Dermis blood vessel endothelial cell (primary cell): ENCODE data around the gene OGG1. TPM values are rescaled to one million over a fixed set of nuclear protein-coding genes. Genes with fewer than 3 reads are reported as not detected.
A peak's percentile ranks its signal among the peaks of the same experiment; 100 is the strongest.

Experiments
- DNase-seq: peaks from one replicate; pipeline ENCODE4 v3.0.0; 2010
- total RNA-seq: library from RNA; depleted of rRNA; stranded (reverse); fragments of >200 nt; gene quantifications from 2 replicates; pipeline ENCODE4 v1.2.3, GENCODE V29; 2014

The OGG1 gene
- 15.5 and 16.6 TPM in 2 replicates for total RNA-seq

GRCh38 chr3:9749645-9750555 lies at the start of gene OGG1:
OGG1 (plus strand) TSS chr3:9749952; CDS start chr3:9750287, 335 bp downstream.
- DNase-seq = peak; percentile 98

- DNase-seq = no peak
Observed at GRCh38 chr3:9700536-9700935, 49.2 kb upstream of the OGG1 start.

GRCh38 chr3:9701006-9701405 lies 48.7 kb upstream of the OGG1 start:
- no peak for DNase-seq

GRCh38 chr3:9701711-9702110 lies 48.0 kb upstream of the OGG1 start:
- DNase-seq = no peak

- no peak for DNase-seq
Observed at GRCh38 chr3:9703240-9703639, 46.5 kb upstream of the OGG1 start.

GRCh38 chr3:9703736-9704346 lies 45.9 kb upstream of the OGG1 start, which contains the start of gene CPNE9:
CPNE9 (plus strand) TSS chr3:9703833; CDS start chr3:9703997, 164 bp downstream.
- DNase-seq = peak; percentile 13

GRCh38 chr3:9704347-9705322 lies 45.1 kb upstream of the OGG1 start:
- peak; percentile 43 for DNase-seq

GRCh38 chr3:9710174-9710739 lies 39.5 kb upstream of the OGG1 start:
- no peak for DNase-seq

GRCh38 chr3:9712415-9712814 lies 37.3 kb upstream of the OGG1 start:
- no peak for DNase-seq

GRCh38 chr3:9713142-9713541 lies 36.6 kb upstream of the OGG1 start:
- DNase-seq = no peak

GRCh38 chr3:9715136-9715535 lies 34.6 kb upstream of the OGG1 start:
- DNase-seq = no peak

- DNase-seq = peak; percentile 93
Observed at GRCh38 chr3:9715764-9716437, 33.9 kb upstream of the OGG1 start.

GRCh38 chr3:9716801-9717555 lies 32.8 kb upstream of the OGG1 start:
- DNase-seq = no peak

- no peak for DNase-seq
Observed at GRCh38 chr3:9717563-9717962, 32.2 kb upstream of the OGG1 start.

GRCh38 chr3:9718118-9718517 lies 31.6 kb upstream of the OGG1 start:
- DNase-seq = no peak

- DNase-seq = no peak
Observed at GRCh38 chr3:9721015-9721699, 28.6 kb upstream of the OGG1 start.

- no peak for DNase-seq
Observed at GRCh38 chr3:9721700-9722060, 28.1 kb upstream of the OGG1 start.

- DNase-seq = no peak
Observed at GRCh38 chr3:9725775-9726515, 23.8 kb upstream of the OGG1 start.

GRCh38 chr3:9727041-9727595 lies 22.6 kb upstream of the OGG1 start:
- peak; percentile 33 for DNase-seq
